GM18951 (cell line): ENCODE measurements around the gene METTL25B.
"Not testable (repeated sequence)": the region's sequence is repeated elsewhere in the genome, so short reads cannot be mapped to it uniquely, and the experiment has no call there.

Experiments used
- POLR2A ChIP-seq: IDR thresholded peaks from 4 replicates; pipeline ENCODE4 v1.6.1; 2011; ENCODE audit warnings: mild to moderate bottlenecking; ENCODE audit not compliant: insufficient read length, insufficient read depth; ENCODE audit errors: extremely low read depth
- in situ Hi-C: fragments of 300-500 bp; cut with MboI; formaldehyde crosslinking; loops from one replicate; pipeline ENCODE4 v1.12.0; 2022; ENCODE audit warnings: low sequenced_read_pairs, mixed read lengths, inconsistent platforms; ENCODE audit not compliant: unreplicated experiment

Gene METTL25B

GRCh38 chr1:156750191-156750672 is 22.0 kb downstream of the METTL25B start:
- in situ Hi-C loops: no loop called here
- no peak for TF ChIP-seq POLR2A

GRCh38 chr1:156750711-156751450 is 22.6 kb downstream of the METTL25B start:
- TF ChIP-seq POLR2A: peak; percentile 56
- in situ Hi-C loops: no loop called here

- in situ Hi-C loops: no loop called here
These were observed 23.1 kb downstream of the METTL25B start, which contains the start of gene HDGF for GRCh38 chr1:156751451-156751756. Gene HDGF (minus strand): TSS chr1:156751675. CDS start chr1:156751429, 246 bp downstream.

GRCh38 chr1:156751757-156752481 is 23.6 kb downstream of the METTL25B start:
- in situ Hi-C loops: no loop called here

More at GRCh38 chr1:156751451-156751756, 23.1 kb downstream of the METTL25B start, which contains the start of gene HDGF:
- TF ChIP-seq POLR2A: no peak

GRCh38 chr1:156752843-156753482 is 24.7 kb downstream of the METTL25B start:
- TF ChIP-seq POLR2A: no peak
- in situ Hi-C loops: no loop called here

More at GRCh38 chr1:156751757-156752481, 23.6 kb downstream of the METTL25B start:
- peak; percentile 70 for TF ChIP-seq POLR2A

- in situ Hi-C loops: no loop called here
- TF ChIP-seq POLR2A: no peak
These were observed 25.9 kb downstream of the METTL25B start for GRCh38 chr1:156754219-156754618.

GRCh38 chr1:156755527-156755950 is 27.3 kb downstream of the METTL25B start:
- in situ Hi-C loops: no loop called here
- TF ChIP-seq POLR2A: no peak

- no peak for TF ChIP-seq POLR2A
- in situ Hi-C loops: no loop called here
These were observed 28.1 kb downstream of the METTL25B start for GRCh38 chr1:156756355-156756754.

- in situ Hi-C loops: not testable (repeated sequence)
These were observed 29.4 kb downstream of the METTL25B start for GRCh38 chr1:156757572-156758253.

GRCh38 chr1:156760092-156760795 is 32.0 kb downstream of the METTL25B start:
- TF ChIP-seq POLR2A: no peak
- in situ Hi-C loops: no loop called here

- in situ Hi-C loops: no loop called here
- TF ChIP-seq POLR2A: no peak
These were observed 32.5 kb downstream of the METTL25B start for GRCh38 chr1:156760796-156761104.

GRCh38 chr1:156765136-156765535 is 36.9 kb downstream of the METTL25B start:
- in situ Hi-C loops: not testable (repeated sequence)

- no peak for TF ChIP-seq POLR2A
- in situ Hi-C loops: no loop called here
These were observed 37.4 kb downstream of the METTL25B start for GRCh38 chr1:156765666-156766065.
